GM21576 (cell line): ENCODE results near the gene KAT14.
"Not testable (repeated sequence)": the region's sequence is repeated elsewhere in the genome, so short reads cannot be mapped to it uniquely, and the experiment has no call there.

Experiments
- ATAC-seq: cut with Tn5 transposase; IDR thresholded peaks from one replicate; pipeline ENCODE4 v1.9.1; 2021; ENCODE audit warnings: mild to moderate bottlenecking, moderate library complexity; ENCODE audit not compliant: unreplicated experiment

KAT14 gene, protein sequence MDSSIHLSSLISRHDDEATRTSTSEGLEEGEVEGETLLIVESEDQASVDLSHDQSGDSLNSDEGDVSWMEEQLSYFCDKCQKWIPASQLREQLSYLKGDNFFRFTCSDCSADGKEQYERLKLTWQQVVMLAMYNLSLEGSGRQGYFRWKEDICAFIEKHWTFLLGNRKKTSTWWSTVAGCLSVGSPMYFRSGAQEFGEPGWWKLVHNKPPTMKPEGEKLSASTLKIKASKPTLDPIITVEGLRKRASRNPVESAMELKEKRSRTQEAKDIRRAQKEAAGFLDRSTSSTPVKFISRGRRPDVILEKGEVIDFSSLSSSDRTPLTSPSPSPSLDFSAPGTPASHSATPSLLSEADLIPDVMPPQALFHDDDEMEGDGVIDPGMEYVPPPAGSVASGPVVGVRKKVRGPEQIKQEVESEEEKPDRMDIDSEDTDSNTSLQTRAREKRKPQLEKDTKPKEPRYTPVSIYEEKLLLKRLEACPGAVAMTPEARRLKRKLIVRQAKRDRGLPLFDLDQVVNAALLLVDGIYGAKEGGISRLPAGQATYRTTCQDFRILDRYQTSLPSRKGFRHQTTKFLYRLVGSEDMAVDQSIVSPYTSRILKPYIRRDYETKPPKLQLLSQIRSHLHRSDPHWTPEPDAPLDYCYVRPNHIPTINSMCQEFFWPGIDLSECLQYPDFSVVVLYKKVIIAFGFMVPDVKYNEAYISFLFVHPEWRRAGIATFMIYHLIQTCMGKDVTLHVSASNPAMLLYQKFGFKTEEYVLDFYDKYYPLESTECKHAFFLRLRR

DNA sequence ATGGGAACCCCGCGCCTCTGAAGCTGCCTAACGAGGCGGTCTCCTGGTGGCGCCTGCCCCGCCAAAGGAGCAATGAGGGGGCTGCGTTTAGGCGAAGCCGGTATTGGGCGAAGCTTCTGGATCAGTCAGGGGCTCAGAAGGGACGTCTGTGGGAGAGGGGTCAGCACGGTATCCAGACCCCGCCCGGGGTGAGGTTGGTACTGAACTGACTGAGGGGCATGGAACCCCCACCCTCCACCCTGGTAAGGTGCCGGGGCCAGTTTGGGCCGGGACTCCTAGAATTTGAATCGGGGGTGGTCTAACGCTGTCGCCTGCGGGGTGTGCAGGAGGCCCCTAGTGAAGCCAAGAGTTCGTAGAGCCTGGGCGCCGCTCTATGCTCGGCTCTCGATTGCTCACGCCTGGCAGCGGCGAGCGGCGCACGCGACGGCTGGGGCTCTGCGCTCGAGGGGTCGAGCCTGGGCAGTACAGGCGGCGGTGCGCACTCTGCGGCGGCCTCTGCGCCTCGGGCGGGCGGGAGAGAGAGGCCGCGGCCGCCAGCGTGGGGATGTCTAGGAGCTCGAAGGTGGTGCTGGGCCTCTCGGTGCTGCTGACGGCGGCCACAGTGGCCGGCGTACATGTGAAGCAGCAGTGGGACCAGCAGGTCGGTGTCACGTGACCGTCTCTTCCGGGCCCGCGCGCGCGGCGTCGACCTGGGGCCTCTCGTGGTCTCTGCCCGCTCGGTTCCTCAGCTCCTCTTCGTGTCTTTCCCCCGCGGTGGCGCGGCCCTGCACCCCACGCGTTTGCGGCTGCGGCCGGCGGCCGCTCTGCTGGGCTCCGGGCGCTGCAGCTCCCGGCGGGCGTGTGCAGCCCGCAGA is at the start of gene KAT14, which contains the start of gene PET117:
TSS of gene KAT14 (plus strand) at position 452 of the 854 bp plus-strand sequence. CDS start 4,798 bp downstream, outside the sequence.
TSS of gene PET117 (plus strand) at position 452 of the 854 bp plus-strand sequence. CDS start at position 545, 93 bp downstream.
- ATAC-seq: peak; percentile 86

DNA sequence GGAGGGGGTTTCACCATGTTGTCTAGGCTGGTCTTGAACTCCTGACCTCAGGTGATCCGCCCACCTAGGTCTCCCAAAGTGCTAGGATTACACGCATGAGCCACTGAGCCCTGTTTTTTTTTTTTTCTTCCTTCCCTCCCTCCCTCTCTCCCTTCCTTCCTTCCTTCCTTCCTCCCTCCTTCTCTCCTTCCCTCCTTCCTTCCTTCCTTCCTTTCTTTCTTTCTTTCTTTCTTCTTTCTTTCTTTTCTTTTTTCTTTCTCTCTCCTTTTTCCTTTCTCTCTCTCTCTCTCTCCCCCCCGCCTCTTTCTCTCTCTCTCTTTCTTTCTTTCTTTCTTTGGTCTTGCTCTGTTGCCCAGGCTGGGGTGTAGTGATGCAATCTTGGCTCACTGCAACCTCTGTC is 49.4 kb upstream of the KAT14 start:
- ATAC-seq: not testable (repeated sequence)

GRCh38 chr20:18088841-18089240 is 48.8 kb upstream of the KAT14 start:
- not testable (repeated sequence) for ATAC-seq

GRCh38 chr20:18090044-18090443 is 47.6 kb upstream of the KAT14 start:
- ATAC-seq: no peak

GRCh38 chr20:18090477-18090876 is 47.2 kb upstream of the KAT14 start:
- ATAC-seq: no peak

DNA sequence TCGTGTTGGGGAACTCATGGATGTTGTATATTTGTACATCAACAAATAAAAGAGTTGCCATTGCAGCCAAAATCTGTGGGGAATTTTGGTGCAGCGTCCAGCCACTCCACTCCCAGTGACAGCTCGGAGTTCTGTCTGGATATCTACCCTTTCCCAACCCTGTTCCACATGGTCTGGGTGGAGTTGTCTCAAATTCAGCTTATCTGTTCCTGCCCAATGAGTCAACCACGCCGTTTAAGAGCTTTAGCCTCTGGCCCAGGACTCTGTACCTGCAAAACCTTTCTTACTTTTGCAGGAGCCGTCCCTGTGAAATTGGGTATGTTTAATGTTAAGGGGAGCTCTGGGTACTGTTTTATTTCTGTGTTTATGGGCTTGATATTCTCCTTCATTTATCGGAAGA is 46.0 kb upstream of the KAT14 start:
- ATAC-seq: no peak

DNA sequence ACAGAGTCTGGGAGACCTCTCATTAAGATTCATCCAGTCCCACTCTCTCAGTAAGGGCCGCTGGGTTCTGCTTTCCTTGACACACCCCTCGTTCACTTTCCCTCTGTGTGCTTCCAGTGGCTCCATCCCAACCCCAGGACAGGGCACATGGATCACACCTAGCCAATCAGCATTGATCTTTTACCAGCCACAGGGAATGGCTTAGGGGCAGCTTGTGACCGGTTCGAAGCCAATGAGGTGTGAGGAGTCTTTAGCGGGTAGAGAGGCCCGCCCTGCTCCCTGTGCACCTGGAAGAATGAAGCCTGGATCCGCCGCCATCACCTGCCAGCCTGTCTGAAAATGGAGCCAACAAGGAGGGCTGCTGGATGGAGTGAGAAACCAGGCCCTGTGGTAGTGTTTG is 44.8 kb upstream of the KAT14 start:
- no peak for ATAC-seq

DNA sequence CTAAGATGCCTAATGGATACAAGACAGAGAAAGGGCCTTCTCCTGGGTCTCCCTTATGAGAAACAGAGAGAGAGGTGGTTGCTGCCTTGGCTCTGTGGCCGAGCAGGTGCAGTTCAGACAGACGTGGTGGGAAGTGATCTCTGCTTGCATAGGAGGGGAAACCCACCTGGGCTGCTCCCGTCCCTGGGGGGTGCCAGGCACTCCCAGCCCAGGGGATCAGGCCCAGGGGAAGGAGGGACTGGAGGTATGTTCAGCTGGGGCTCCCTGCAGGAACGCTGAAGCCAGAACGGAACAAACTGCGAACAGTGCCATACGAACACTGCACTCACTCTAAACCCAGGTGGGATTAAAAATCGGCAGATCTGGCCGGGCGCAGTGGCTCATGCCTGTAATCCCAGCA is 44.3 kb upstream of the KAT14 start:
- ATAC-seq: no peak

- ATAC-seq: no peak
Measured at GRCh38 chr20:18094191-18094590, 43.5 kb upstream of the KAT14 start.

- ATAC-seq: not testable (repeated sequence)
Measured at GRCh38 chr20:18100569-18100968, 37.1 kb upstream of the KAT14 start.

DNA sequence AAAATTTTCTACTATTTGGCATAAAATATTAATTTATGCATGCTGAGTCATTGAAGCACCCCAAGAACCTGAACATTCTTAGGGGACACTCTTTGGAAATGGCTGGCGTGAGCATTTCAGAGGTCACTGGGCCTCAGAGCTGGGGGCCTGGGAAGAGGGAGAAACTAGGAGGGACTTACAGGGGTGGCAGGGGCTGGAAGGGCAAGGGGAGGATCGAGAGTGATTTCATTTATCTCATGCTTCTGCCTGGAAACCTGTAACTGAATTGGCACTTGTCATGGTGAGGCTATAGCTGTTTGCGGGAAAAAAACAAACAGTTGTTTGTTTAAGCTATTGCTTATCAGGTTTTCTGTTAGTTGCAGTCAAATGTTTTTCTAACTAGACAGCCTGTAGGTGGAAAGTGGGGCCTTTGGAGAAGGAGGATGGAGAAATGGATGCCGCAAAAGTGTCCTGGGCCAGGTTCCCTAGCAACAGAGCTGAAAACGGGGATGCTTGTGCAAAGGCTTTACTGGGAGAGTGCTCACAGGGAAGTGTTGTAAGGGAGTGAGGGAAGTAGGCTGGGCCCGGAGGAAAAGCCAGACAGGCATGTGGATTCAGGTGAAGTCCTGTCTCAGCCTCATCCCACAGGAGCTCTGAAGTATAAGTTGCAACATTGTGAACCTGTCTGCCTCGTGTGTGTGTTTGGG is 36.4 kb upstream of the KAT14 start:
- ATAC-seq: no peak

DNA sequence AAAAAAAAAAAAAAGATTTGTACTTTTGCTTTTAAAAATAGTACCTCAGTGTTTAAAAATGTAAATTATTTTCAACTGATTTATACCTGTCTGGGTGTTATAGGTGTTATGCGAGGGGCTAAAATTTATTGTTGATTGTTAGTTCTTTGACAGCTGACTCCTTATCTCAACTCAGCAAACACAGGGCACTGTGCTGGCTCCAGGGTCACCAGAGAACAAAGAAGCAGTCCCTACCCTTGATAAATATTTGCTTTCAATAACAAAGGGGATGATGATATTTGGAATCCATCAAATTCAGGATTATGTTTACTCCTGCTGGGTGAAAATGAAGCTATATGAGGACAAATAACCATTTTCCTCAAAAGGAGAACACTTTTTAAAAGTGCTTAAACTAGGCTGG is 34.2 kb upstream of the KAT14 start:
- no peak for ATAC-seq

DNA sequence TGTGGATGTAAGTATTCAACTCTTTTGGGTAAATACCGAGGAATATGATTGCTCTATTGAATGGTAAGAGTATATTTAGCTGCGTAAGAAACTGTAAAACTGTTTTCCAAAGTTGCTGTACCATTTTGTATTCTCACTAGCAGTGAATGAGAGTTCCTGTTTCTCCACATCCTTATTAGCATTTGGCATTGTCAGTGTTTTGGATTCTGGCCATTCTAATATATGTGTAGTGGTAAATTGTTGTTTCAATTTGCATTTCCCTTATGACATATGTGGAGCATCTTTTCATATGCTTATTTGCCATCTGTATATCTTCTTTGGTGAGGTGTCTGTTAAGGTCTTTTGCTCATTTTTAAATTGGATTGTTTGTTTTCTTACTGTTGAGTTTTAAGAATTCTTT is 29.3 kb upstream of the KAT14 start:
- no peak for ATAC-seq

DNA sequence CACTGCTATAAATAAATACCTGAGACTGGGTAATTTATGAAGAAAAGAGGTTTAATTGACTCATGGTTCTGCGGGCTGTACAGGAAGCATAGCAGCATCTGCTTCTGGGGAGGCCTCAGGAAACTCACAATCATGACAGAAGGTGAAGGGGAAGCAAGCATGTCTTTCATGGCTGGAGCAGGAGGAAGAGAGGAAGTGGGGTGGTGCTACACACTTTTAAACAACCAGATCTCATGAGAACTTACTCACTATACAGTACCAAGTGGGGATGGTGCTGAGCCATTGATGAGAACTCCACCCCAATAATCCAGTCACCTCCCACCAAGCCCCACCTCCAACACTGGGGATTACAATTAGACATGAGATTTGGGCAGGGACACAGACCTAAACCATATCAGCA is 9.1 kb upstream of the KAT14 start:
- ATAC-seq: not testable (repeated sequence)

- no peak for ATAC-seq
Measured at GRCh38 chr20:18132663-18133062, 5.0 kb upstream of the KAT14 start.

DNA sequence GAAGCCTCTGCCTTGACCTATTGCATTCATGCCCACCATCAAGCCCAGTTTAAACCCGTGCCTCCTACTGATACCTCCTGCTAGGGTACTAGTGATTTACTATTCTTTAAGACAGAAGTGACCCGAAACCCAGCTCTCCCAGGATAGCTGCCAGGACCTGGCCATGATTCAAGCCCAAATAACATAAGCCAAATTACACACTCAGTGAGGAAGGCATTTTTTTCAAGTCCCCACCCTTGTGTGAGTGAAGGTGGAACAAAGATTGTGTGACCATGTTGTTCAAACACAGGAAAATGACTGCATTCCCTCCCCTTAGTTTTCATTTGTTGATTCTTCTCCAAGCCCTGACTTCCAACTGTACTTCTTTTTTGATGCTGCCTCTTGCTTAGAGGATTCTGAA is 3.7 kb upstream of the KAT14 start:
- ATAC-seq: no peak

DNA sequence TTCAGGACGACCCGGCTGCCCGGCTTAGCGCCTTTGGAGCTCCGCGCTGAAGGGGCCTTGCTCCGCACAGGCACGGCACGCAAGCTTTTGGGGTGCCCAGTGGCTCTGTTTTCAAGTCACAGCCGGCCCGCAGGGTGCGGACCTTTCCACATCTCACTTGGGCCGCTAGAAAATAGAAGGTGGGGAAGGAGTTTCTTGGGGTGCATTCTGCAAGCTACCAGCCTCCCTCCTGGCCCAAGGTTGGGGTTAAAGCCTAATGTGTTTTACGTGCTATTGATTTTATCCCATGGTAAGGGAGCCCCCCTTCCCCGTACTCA is 561 bp downstream of the KAT14 start:
- peak; percentile 3 for ATAC-seq

DNA sequence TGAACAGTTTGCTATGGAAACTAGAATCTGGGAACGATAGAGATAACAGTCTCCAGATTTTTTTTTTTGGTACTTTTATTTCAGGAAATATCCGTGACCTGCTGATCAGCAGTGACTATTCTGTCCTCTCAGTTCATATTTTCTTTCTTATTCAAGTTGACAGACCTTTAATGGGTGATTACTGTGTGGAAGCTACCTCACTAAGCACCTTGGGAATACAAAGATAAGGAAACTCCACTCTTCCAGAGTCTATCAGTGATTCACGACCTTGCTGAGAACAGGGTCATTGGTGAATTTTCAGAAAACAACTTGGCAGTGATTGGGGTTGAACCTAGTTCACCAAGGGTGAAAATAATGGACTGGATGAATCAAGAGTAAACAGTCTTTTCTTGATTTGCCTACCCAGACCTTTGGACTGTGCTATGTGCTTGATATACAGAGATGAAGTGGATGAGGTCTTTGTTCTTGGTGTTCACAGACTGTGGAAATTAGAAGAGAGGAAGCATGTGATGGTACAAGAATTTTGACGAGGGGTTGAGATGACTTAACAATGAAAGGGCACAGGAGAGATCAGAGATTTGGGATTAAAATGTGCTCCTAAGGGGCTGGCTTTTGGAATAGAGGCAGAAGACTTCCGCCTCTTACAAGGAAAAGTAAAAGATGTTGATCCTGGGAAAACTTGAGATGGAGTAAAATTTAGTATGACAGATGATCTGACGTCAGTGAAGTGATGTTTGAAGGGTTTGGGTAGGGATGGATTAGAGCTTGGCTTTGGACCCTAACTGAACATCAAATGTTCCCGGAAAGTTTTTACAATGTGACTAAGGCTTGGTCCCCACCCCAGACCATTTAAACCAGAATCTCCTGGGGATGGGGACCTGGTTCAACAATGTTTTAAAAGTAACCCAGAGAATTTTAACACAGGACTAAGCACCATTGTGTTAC is 1.2 kb downstream of the KAT14 start:
- no peak for ATAC-seq

GRCh38 chr20:18139832-18140231 is 2.2 kb downstream of the KAT14 start:
- no peak for ATAC-seq
